HEK293 (cell line): ENCODE results near the gene PRSS16.

Experiments used
- BCL11B ChIP-seq: fragments of 450-650 bp; formaldehyde crosslinking; IDR thresholded peaks from 2 replicates; pipeline ENCODE4 v1.5.1; 2016; ENCODE audit warnings: low read depth, missing biosample characterization, missing genetic modification characterization
- HIC1 ChIP-seq: fragments of 450-650 bp; formaldehyde crosslinking; IDR thresholded peaks from 2 replicates; pipeline ENCODE4 v1.5.1; 2016; ENCODE audit warnings: missing biosample characterization, missing genetic modification characterization
- KLF7 ChIP-seq: fragments of 450-650 bp; formaldehyde crosslinking; IDR thresholded peaks from 2 replicates; pipeline ENCODE4 v1.5.1; 2016; ENCODE audit warnings: missing biosample characterization, missing genetic modification characterization, borderline replicate concordance
- OVOL3 ChIP-seq: fragments of 450-650 bp; formaldehyde crosslinking; IDR thresholded peaks from 2 replicates; pipeline ENCODE4 v1.5.1; 2016; ENCODE audit warnings: missing biosample characterization, missing genetic modification characterization
- PBX3 ChIP-seq: sonication (generic); formaldehyde crosslinking; IDR thresholded peaks from 2 replicates; pipeline ENCODE4 v1.8.1; 2022; ENCODE audit warnings: mild to moderate bottlenecking, moderate library complexity, missing genetic modification reagents
- REPIN1 ChIP-seq: fragments of 450-650 bp; formaldehyde crosslinking; IDR thresholded peaks from 2 replicates; pipeline ENCODE4 v1.5.1; 2017; ENCODE audit warnings: missing biosample characterization, missing genetic modification characterization, low read depth
- YY1 ChIP-seq: fragments of 450-650 bp; formaldehyde crosslinking; IDR thresholded peaks from 2 replicates; pipeline ENCODE4 v1.5.1; 2018; ENCODE audit warnings: missing biosample characterization, missing genetic modification characterization
- ZBTB11 ChIP-seq: fragments of 450-650 bp; formaldehyde crosslinking; conservative IDR thresholded peaks from 2 replicates; pipeline ENCODE4 v1.5.1; 2016; ENCODE audit warnings: low read depth, missing biosample characterization, missing genetic modification characterization
- ZBTB20 ChIP-seq: fragments of 450-650 bp; formaldehyde crosslinking; IDR thresholded peaks from 2 replicates; pipeline ENCODE4 v1.5.1; 2016; ENCODE audit warnings: missing biosample characterization, missing genetic modification characterization
- ZFP41 ChIP-seq: fragments of 450-650 bp; formaldehyde crosslinking; IDR thresholded peaks from 2 replicates; pipeline ENCODE4 v1.5.1; 2016; ENCODE audit warnings: missing biosample characterization, missing genetic modification characterization, borderline replicate concordance
- ZNF133 ChIP-seq: fragments of 450-650 bp; formaldehyde crosslinking; IDR thresholded peaks from 2 replicates; pipeline ENCODE4 v1.5.1; 2016; ENCODE audit warnings: missing biosample characterization, missing genetic modification characterization
- ZNF211 ChIP-seq: fragments of 450-650 bp; formaldehyde crosslinking; IDR thresholded peaks from 2 replicates; pipeline ENCODE4 v1.5.1; 2016; ENCODE audit warnings: low read depth, missing biosample characterization, missing genetic modification characterization
- ZNF23 ChIP-seq: fragments of 450-650 bp; formaldehyde crosslinking; IDR thresholded peaks from 2 replicates; pipeline ENCODE4 v1.5.1; 2016; ENCODE audit warnings: missing biosample characterization, missing genetic modification characterization, borderline replicate concordance
- ZNF274 ChIP-seq, 2 experiments: fragments of 200-500 bp in 1 of 2; fragments of 450-650 bp in 1 of 2; sonication (Bioruptor generic) in 1 of 2; formaldehyde crosslinking in 1 of 2; IDR thresholded peaks; 2 replicates each; pipeline versions ENCODE4 v1.5.1 to v1.6.1; 2014 to 2016; ENCODE audit warnings: borderline replicate concordance in 1 of 2, inconsistent platforms in 1 of 2, low read length in 1 of 2, missing biosample characterization in 1 of 2, missing genetic modification characterization in 1 of 2
- ZNF37A ChIP-seq: fragments of 450-650 bp; IDR thresholded peaks from 2 replicates; pipeline ENCODE4 v1.5.1; 2018; ENCODE audit warnings: missing biosample characterization, missing genetic modification characterization
- ZNF391 ChIP-seq: fragments of 450-650 bp; formaldehyde crosslinking; IDR thresholded peaks from 2 replicates; pipeline ENCODE4 v1.5.1; 2016; ENCODE audit warnings: low read depth, missing biosample characterization, missing genetic modification characterization, borderline replicate concordance
- ZNF514 ChIP-seq: fragments of 450-650 bp; formaldehyde crosslinking; IDR thresholded peaks from 2 replicates; pipeline ENCODE4 v1.5.1; 2016; ENCODE audit warnings: missing biosample characterization, missing genetic modification characterization
- ZNF558 ChIP-seq: fragments of 450-650 bp; formaldehyde crosslinking; IDR thresholded peaks from 2 replicates; pipeline ENCODE4 v1.5.1; 2016; ENCODE audit warnings: missing biosample characterization, missing genetic modification characterization
- ZNF561 ChIP-seq: fragments of 450-650 bp; IDR thresholded peaks from 2 replicates; pipeline ENCODE4 v1.5.1; 2018; ENCODE audit warnings: missing biosample characterization, missing genetic modification characterization, borderline replicate concordance
- ZNF571 ChIP-seq: fragments of 450-650 bp; formaldehyde crosslinking; IDR thresholded peaks from 2 replicates; pipeline ENCODE4 v1.5.0; 2017; ENCODE audit warnings: missing biosample characterization, missing genetic modification characterization
- ZNF585B ChIP-seq: fragments of 450-650 bp; formaldehyde crosslinking; IDR thresholded peaks from 2 replicates; pipeline ENCODE4 v1.5.1; 2016; ENCODE audit warnings: missing biosample characterization, missing genetic modification characterization
- ZNF596 ChIP-seq: fragments of 450-650 bp; IDR thresholded peaks from 2 replicates; pipeline ENCODE4 v1.5.0; 2018; ENCODE audit warnings: missing biosample characterization, mild to moderate bottlenecking, missing genetic modification characterization, moderate library complexity
- TF ChIP-seq, protein P1 (sequence below): fragments of 450-650 bp; formaldehyde crosslinking; IDR thresholded peaks from 2 replicates; pipeline ENCODE4 v1.5.1; 2016; ENCODE audit warnings: missing biosample characterization, missing genetic modification characterization
- TF ChIP-seq, protein P2 (sequence below): fragments of 450-650 bp; formaldehyde crosslinking; IDR thresholded peaks from 2 replicates; pipeline ENCODE4 v1.5.1; 2016; ENCODE audit warnings: missing biosample characterization, missing genetic modification characterization
- TF ChIP-seq, protein P3 (sequence below): fragments of 450-650 bp; formaldehyde crosslinking; IDR thresholded peaks from 2 replicates; pipeline ENCODE4 v1.5.1; 2016; ENCODE audit warnings: missing biosample characterization, missing genetic modification characterization, borderline replicate concordance

The PRSS16 gene

DNA sequence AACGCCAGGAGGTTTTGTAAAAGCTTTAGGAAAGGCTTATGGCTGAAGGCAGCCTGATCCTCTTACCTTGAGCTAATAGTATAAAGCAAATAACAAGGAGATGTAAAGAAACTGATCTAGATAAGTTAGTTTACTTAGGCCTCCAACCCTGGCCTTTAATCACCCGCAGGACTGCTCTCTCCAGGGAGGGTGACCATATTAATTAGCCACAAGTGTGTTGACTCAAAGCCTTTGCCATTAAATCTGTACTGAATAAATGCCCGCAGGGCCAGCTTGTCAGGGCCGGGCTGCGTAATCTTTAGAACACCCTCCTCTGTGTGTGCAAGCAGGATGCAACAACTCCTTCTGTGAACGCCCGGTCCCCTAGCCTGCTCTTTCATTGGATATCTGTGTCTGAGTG, 6.1 kb upstream of the PRSS16 start (continued):
- TF ChIP-seq ZNF23 (tag by site-specific recombination) (no peak), ZNF514 (no peak), BCL11B (tag by site-specific recombination) (no peak), KLF7 (tag by site-specific recombination) (no peak), ZNF211 (tag by site-specific recombination) (no peak), ZNF133 (tag by site-specific recombination) (no peak), ZBTB11 (tag by site-specific recombination) (no peak), PBX3 (CRISPR knock-in tag) (no peak), ZNF37A (no peak), ZNF558 (no peak), ZNF274 (IDR thresholded peaks at IDR 0.05; ENCODE audit: low read length) (no peak), ZNF274 (tag by site-specific recombination; IDR thresholded peaks at IDR 0.05; ENCODE audit: borderline replicate concordance) (no peak), ZFP41 (tag by site-specific recombination) (no peak), ZNF571 (tag by site-specific recombination) (no peak), ZNF596 (0 out of 2 replicates have a peak, but pooled peaks have one; percentile 14), ZNF585B (no peak), HIC1 (tag by site-specific recombination) (no peak), REPIN1 (no peak), YY1 (no peak), ZBTB20 (no peak), ZNF391 (tag by site-specific recombination) (no peak), ZNF561 (tag by site-specific recombination) (no peak), OVOL3 (tag by site-specific recombination) (no peak)
- TF ChIP-seq, protein P1, sequence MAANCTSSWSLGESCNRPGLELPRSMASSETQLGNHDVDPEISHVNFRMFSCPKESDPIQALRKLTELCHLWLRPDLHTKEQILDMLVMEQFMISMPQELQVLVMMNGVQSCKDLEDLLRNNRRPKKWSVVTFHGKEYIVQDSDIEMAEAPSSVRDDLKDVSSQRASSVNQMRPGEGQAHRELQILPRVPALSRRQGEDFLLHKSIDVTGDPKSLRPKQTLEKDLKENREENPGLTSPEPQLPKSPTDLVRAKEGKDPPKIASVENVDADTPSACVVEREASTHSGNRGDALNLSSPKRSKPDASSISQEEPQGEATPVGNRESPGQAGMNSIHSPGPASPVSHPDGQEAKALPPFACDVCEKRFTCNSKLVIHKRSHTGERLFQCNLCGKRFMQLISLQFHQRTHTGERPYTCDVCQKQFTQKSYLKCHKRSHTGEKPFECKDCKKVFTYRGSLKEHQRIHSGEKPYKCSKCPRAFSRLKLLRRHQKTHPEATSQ (tag by site-specific recombination): no peak
- TF ChIP-seq, protein P2, sequence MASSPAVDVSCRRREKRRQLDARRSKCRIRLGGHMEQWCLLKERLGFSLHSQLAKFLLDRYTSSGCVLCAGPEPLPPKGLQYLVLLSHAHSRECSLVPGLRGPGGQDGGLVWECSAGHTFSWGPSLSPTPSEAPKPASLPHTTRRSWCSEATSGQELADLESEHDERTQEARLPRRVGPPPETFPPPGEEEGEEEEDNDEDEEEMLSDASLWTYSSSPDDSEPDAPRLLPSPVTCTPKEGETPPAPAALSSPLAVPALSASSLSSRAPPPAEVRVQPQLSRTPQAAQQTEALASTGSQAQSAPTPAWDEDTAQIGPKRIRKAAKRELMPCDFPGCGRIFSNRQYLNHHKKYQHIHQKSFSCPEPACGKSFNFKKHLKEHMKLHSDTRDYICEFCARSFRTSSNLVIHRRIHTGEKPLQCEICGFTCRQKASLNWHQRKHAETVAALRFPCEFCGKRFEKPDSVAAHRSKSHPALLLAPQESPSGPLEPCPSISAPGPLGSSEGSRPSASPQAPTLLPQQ (tag by site-specific recombination): no peak
- TF ChIP-seq, protein P3, sequence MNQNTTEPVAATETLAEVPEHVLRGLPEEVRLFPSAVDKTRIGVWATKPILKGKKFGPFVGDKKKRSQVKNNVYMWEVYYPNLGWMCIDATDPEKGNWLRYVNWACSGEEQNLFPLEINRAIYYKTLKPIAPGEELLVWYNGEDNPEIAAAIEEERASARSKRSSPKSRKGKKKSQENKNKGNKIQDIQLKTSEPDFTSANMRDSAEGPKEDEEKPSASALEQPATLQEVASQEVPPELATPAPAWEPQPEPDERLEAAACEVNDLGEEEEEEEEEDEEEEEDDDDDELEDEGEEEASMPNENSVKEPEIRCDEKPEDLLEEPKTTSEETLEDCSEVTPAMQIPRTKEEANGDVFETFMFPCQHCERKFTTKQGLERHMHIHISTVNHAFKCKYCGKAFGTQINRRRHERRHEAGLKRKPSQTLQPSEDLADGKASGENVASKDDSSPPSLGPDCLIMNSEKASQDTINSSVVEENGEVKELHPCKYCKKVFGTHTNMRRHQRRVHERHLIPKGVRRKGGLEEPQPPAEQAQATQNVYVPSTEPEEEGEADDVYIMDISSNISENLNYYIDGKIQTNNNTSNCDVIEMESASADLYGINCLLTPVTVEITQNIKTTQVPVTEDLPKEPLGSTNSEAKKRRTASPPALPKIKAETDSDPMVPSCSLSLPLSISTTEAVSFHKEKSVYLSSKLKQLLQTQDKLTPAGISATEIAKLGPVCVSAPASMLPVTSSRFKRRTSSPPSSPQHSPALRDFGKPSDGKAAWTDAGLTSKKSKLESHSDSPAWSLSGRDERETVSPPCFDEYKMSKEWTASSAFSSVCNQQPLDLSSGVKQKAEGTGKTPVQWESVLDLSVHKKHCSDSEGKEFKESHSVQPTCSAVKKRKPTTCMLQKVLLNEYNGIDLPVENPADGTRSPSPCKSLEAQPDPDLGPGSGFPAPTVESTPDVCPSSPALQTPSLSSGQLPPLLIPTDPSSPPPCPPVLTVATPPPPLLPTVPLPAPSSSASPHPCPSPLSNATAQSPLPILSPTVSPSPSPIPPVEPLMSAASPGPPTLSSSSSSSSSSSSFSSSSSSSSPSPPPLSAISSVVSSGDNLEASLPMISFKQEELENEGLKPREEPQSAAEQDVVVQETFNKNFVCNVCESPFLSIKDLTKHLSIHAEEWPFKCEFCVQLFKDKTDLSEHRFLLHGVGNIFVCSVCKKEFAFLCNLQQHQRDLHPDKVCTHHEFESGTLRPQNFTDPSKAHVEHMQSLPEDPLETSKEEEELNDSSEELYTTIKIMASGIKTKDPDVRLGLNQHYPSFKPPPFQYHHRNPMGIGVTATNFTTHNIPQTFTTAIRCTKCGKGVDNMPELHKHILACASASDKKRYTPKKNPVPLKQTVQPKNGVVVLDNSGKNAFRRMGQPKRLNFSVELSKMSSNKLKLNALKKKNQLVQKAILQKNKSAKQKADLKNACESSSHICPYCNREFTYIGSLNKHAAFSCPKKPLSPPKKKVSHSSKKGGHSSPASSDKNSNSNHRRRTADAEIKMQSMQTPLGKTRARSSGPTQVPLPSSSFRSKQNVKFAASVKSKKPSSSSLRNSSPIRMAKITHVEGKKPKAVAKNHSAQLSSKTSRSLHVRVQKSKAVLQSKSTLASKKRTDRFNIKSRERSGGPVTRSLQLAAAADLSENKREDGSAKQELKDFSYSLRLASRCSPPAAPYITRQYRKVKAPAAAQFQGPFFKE: no peak
